H1 (cell line): ENCODE results near the gene ACP2. TPM values are rescaled to one million over a fixed set of nuclear protein-coding genes. Genes with fewer than 3 reads are reported as not detected.

Experiments
- ASH2L ChIP-seq: fragments of 200-600, 300-600 bp; sonication (generic); IDR thresholded peaks from one replicate; pipeline ENCODE4 v1.7.1; 2017; ENCODE audit warnings: low read length
- JUND ChIP-seq: IDR thresholded peaks from 2 replicates; pipeline ENCODE4 v1.6.1; 2011; ENCODE audit warnings: mild to moderate bottlenecking, improper control_type of control experiment, low read length
- TBP ChIP-seq: IDR thresholded peaks from 2 replicates; pipeline ENCODE4 v1.6.1; 2011; ENCODE audit warnings: low read depth, low read length, improper control_type of control experiment
- polyA plus RNA-seq, 7 experiments: library from polyadenylated mRNA; depleted of rRNA in 3 of 7; stranded (reverse) in 5 of 7; unstranded in 2 of 7; fragments of >200 nt in 5 of 7; fragments of 200-250 nt in 2 of 7; gene quantifications; 1 replicate in 5 of 7; 2 replicates in 1 of 7; 4 replicates in 1 of 7; pipeline versions ENCODE4 v1.2.1 to v1.2.3, GENCODE V29; 2011 to 2013; ENCODE audit warnings: missing spikeins in 2 of 7, mixed read lengths in 2 of 7
- total RNA-seq: library from RNA; stranded (reverse); fragmentation: NEBNext Ultra II Directional; extraction: Animal tissue kit (Norgen Biotek cat#: 25700); gene quantifications from 2 replicates; pipeline ENCODE4 v1.2.1, GENCODE V29; 2021
- TF ChIP-seq, protein P1 (sequence below): IDR thresholded peaks from 2 replicates; pipeline ENCODE4 v1.6.1; 2012; ENCODE audit warnings: low read length, inconsistent platforms

The ACP2 gene
- total and polyA plus RNA-seq, 2 of the 8 experiments (the other 6 are each of a cell fraction or from before 2014, with no cell fraction given), result 17.8 to 19.8 TPM

DNA sequence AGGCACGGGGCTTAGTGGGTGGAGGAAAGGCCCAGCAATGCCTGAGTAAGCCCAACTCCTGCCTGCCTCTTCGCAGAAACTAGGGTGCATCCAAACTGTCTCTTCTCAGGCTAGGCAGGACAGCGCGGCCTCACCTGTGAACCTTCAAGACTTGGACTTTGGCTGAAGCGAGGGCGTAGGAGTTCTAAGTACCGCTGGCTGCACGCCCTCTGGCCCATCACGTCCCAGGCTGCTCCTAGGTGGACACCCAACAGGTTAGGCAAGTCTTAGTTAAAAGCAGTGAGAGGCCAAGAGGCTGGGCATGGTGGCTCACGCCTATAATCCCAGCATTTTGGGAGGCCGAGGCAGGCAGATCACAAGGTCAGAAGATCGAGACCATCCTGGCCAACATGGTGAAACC, 35.7 kb downstream of the ACP2 start (continued):
- TF ChIP-seq, protein P1, sequence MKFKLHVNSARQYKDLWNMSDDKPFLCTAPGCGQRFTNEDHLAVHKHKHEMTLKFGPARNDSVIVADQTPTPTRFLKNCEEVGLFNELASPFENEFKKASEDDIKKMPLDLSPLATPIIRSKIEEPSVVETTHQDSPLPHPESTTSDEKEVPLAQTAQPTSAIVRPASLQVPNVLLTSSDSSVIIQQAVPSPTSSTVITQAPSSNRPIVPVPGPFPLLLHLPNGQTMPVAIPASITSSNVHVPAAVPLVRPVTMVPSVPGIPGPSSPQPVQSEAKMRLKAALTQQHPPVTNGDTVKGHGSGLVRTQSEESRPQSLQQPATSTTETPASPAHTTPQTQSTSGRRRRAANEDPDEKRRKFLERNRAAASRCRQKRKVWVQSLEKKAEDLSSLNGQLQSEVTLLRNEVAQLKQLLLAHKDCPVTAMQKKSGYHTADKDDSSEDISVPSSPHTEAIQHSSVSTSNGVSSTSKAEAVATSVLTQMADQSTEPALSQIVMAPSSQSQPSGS, result no peak
- TF ChIP-seq ASH2L (no peak), TBP (no peak), JUND (no peak)
